Esophagus squamous epithelium (tissue), 5 donors: ENCODE measurements around the gene C12orf56. TPM values are rescaled to one million over a fixed set of nuclear protein-coding genes. Genes with fewer than 3 reads are reported as not detected.

ENCODE experiments used
- DNase-seq: peaks from one replicate; lab custom pipeline; 2025; lab: John Stamatoyannopoulos, UW
- H3K27ac ChIP-seq, 4 donors: fragments of 200-600 bp; sonication (generic); one replicate each; pipeline ENCODE4 v1.5.1; 2016 to 2019; ENCODE audit warnings: mild to moderate bottlenecking in 1 of 4
- H3K27me3 ChIP-seq, 4 donors: fragments of 200-600 bp; sonication (generic); 1 replicate in 3 of 4; 2 replicates in 1 of 4; pipeline versions ENCODE4 v1.5.1 to v1.6.0; 2017 to 2021; ENCODE audit warnings: antibody characterized with exemption in 1 of 4
- H3K36me3 ChIP-seq, 3 donors: fragments of 200-600 bp; sonication (generic); one replicate each; pipeline ENCODE4 v1.5.1; 2016 to 2019
- H3K4me1 ChIP-seq, 3 donors: fragments of 200-600 bp; sonication (generic); one replicate each; pipeline ENCODE4 v1.5.1; 2017 to 2019
- H3K4me3 ChIP-seq, 4 donors: fragments of 200-600 bp; sonication (generic); 1 replicate in 3 of 4; 2 replicates in 1 of 4; pipeline ENCODE4 v1.5.1; 2016 to 2019; ENCODE audit warnings: mild to moderate bottlenecking in 2 of 4, moderate library complexity in 1 of 4
- H3K9me3 ChIP-seq, 3 donors: fragments of 200-600 bp; sonication (generic); one replicate each; pipeline ENCODE4 v1.5.1; 2016 to 2019
- CTCF ChIP-seq, 6 experiments: fragments of 450-650 bp in 4 of 6; fragments of 200-600 bp in 2 of 6; sonication (generic) in 2 of 6; IDR thresholded peaks; one replicate each; pipeline ENCODE4 v1.5.1; 2016 to 2019; ENCODE audit warnings: antibody characterized with exemption in 6 of 6, mild to moderate bottlenecking in 4 of 6, moderate library complexity in 4 of 6
- POLR2A ChIP-seq, 4 donors: fragments of 450-650 bp; IDR thresholded peaks; one replicate each; pipeline ENCODE4 v1.6.1; 2017; ENCODE audit warnings: antibody characterized with exemption in 4 of 4, mild to moderate bottlenecking in 4 of 4, moderate library complexity in 3 of 4
- WGBS, 2 donors: methylation state at CpG; one replicate each; pipeline ENCODE4 v1.1.5; 2018; 5-methylcytosine and 5-hydroxymethylcytosine counted together
- intact Hi-C: fragments of 100-400 bp; cut with DNase I; formaldehyde crosslinking; loops from one replicate; pipeline ENCODE4 v1.15.0; 2022
- total RNA-seq, 4 donors: library from RNA; depleted of rRNA; stranded (reverse); fragments of >200 nt; gene quantifications; one replicate each; pipeline ENCODE4 v1.1.0, GENCODE V29; 2016
- donor health status: DM: yes; HTN: yes; CAD: no.

The C12orf56 gene
- total RNA-seq, 4 donors from 2014 or later: 1.00 to 6.8 (median 3.0) TPM

- Histone ChIP-seq H3K4me1 (no peaks in the 10 kb centered on the region), H3K36me3 (no peaks in the 10 kb centered on the region), H3K27me3 (no peaks in the 10 kb centered on the region), H3K27ac (no peak overlapping the region), H3K9me3 (no peaks in the 10 kb centered on the region), H3K4me3 (no peak overlapping the region)
- 36 to 75% methylated on average over 2 of the region's 2 CpGs for WGBS, 2 donors
- TF ChIP-seq CTCF (IDR thresholded peaks at IDR 0.05) (no peak), POLR2A (IDR thresholded peaks at IDR 0.05) (no peak)
- intact Hi-C loops: no loop called here
- DNase-seq: no peak
Measured at GRCh38 chr12:64269161-64269560, 121.4 kb downstream of the C12orf56 start.

GRCh38 chr12:64268409-64268808 lies 122.1 kb downstream of the C12orf56 start:
- 0 to 86% methylated on average over 2 of the region's 2 CpGs for WGBS, 2 donors
- no peaks in the 10 kb centered on the region for H3K36me3 ChIP-seq
- H3K4me3 ChIP-seq: no peak overlapping the region
- no peak for TF ChIP-seq POLR2A (IDR thresholded peaks at IDR 0.05)
- no peak for TF ChIP-seq CTCF (IDR thresholded peaks at IDR 0.05)
- no peak for DNase-seq
- no peaks in the 10 kb centered on the region for H3K4me1 ChIP-seq
- intact Hi-C loops: no loop called here
- no peaks in the 10 kb centered on the region for H3K9me3 ChIP-seq
- no peaks in the 10 kb centered on the region for H3K27me3 ChIP-seq
- no peak overlapping the region for H3K27ac ChIP-seq

GRCh38 chr12:64265839-64266238 lies 124.7 kb downstream of the C12orf56 start:
- Histone ChIP-seq H3K4me1 (no peaks in the 10 kb centered on the region), H3K36me3 (no peaks in the 10 kb centered on the region), H3K4me3 (no peak overlapping the region), H3K27ac (no peak overlapping the region), H3K9me3 (no peaks in the 10 kb centered on the region), H3K27me3 (no peaks in the 10 kb centered on the region)
- no peak for DNase-seq
- no peak for TF ChIP-seq CTCF (IDR thresholded peaks at IDR 0.05)
- TF ChIP-seq POLR2A (IDR thresholded peaks at IDR 0.05): no peak
- intact Hi-C loops: no loop called here
- WGBS, 2 donors: 77 to 81% methylated on average over 2 of the region's 2 CpGs

GRCh38 chr12:64261813-64262212 lies 128.7 kb downstream of the C12orf56 start:
- Histone ChIP-seq H3K27ac (no peak overlapping the region), H3K4me1 (no peaks in the 10 kb centered on the region), H3K36me3 (no peaks in the 10 kb centered on the region), H3K4me3 (no peak overlapping the region), H3K27me3 (no peaks in the 10 kb centered on the region), H3K9me3 (no peaks in the 10 kb centered on the region)
- TF ChIP-seq POLR2A (IDR thresholded peaks at IDR 0.05) (no peak), CTCF (IDR thresholded peaks at IDR 0.05) (no peak)
- WGBS, 2 donors: 87 to 92% methylated on average over 3 to 5 of the region's 5 CpGs
- intact Hi-C loops: no loop called here
- DNase-seq: no peak

- intact Hi-C loops: loop anchor here (5.0 kb wide), 1 partner anchor 416 kb away; the partner anchor contains the start of gene SRGAP1
- H3K27ac ChIP-seq: no peak overlapping the region
- DNase-seq: no peak
- WGBS, 2 donors: 40 to 49% methylated on average over 3 of the region's 3 CpGs
- H3K9me3 ChIP-seq: no peaks in the 10 kb centered on the region
- TF ChIP-seq CTCF (IDR thresholded peaks at IDR 0.05): no peak
- no peak for TF ChIP-seq POLR2A (IDR thresholded peaks at IDR 0.05)
- H3K27me3 ChIP-seq: no peaks in the 10 kb centered on the region
- H3K4me3 ChIP-seq: no peak overlapping the region
- H3K36me3 ChIP-seq: no peaks in the 10 kb centered on the region
- no peaks in the 10 kb centered on the region for H3K4me1 ChIP-seq
Measured at GRCh38 chr12:64258576-64258975, 132.0 kb downstream of the C12orf56 start.
